Ovary (tissue), 9 donors: Measurements from ENCODE around the gene SLC6A16. TPM values are rescaled to one million over a fixed set of nuclear protein-coding genes. Genes with fewer than 3 reads are reported as not detected.

Experiments
- DNase-seq, 5 donors: peaks; one replicate each; pipeline ENCODE4 v3.0.0-alpha.2; 2019 to 2020
- H3K27ac ChIP-seq, 2 donors: fragments of 200-600 bp; one replicate each; pipeline versions ENCODE4 v1.5.1 to v1.8.0; 2019 to 2022
- H3K27me3 ChIP-seq: fragments of 200-600 bp; one replicate; pipeline ENCODE4 v1.8.0; 2022
- H3K36me3 ChIP-seq: fragments of 200-600 bp; sonication (generic); one replicate; pipeline ENCODE4 v1.5.1; 2019
- H3K4me1 ChIP-seq: one replicate; pipeline ENCODE4 v1.8.1; 2013; ENCODE audit warnings: mild to moderate bottlenecking, moderate library complexity; ENCODE audit not compliant: insufficient read depth
- H3K4me3 ChIP-seq: fragments of 200-600 bp; sonication (generic); one replicate; pipeline ENCODE4 v1.5.1; 2017
- H3K9me3 ChIP-seq, 2 donors: fragments of 200-600 bp in 1 of 2; sonication (generic) in 1 of 2; one replicate each; pipeline versions ENCODE4 v1.5.1 to v1.8.1; 2013 to 2019; ENCODE audit warnings: mild to moderate bottlenecking in 1 of 2, moderate library complexity in 1 of 2
- CTCF ChIP-seq, 3 donors: fragments of 450-650 bp in 2 of 3; fragments of 200-600 bp in 1 of 3; IDR thresholded peaks; one replicate each; pipeline versions ENCODE4 v1.5.1 to v1.8.0; 2016 to 2022; ENCODE audit warnings: antibody characterized with exemption in 3 of 3, mild to moderate bottlenecking in 1 of 3
- EP300 ChIP-seq: sonication (generic); formaldehyde crosslinking; IDR thresholded peaks from one replicate; pipeline ENCODE4 v1.6.1; 2017; ENCODE audit warnings: antibody characterized with exemption
- POLR2A ChIP-seq: fragments of 450-650 bp; IDR thresholded peaks from one replicate; pipeline ENCODE4 v1.6.1; 2017; ENCODE audit warnings: antibody characterized with exemption, mild to moderate bottlenecking, moderate library complexity
- WGBS, 3 donors: extraction: QIAGEN DNeasy Blood & Tissue Kit in 1 of 3; methylation state at CpG; one replicate each; pipeline versions ENCODE4 v1.1.5 to v1.1.7; 2013 to 2017; 5-methylcytosine and 5-hydroxymethylcytosine counted together
- intact Hi-C, 4 donors: fragments of 100-400 bp; cut with DNase I; formaldehyde crosslinking; loops; one replicate each; pipeline versions ENCODE4 v1.11.0 to v1.15.1; 2022 to 2023
- polyA plus RNA-seq, 2 donors: library from polyadenylated mRNA; stranded (reverse); fragments of 200-250 nt in 1 of 2; fragments of 350-450 nt in 1 of 2; fragmentation: Illumina TruSeq in 1 of 2; extraction: RNeasy Lipid Tissue Mini Kit (QIAGEN cat#74804) in 1 of 2; gene quantifications; one replicate each; pipeline ENCODE4 v1.2.3, GENCODE V29; 2013 to 2014
- total RNA-seq, 7 donors: library from RNA; depleted of rRNA in 2 of 7; stranded (reverse); fragments of >200 nt in 2 of 7; fragmentation: NEBNext Ultra II Directional in 3 of 7; extraction: Animal tissue kit (Norgen Biotek cat#: 25700) in 3 of 7; gene quantifications; one replicate each; pipeline versions ENCODE4 v1.1.0 to v1.2.4, GENCODE V29; 2016 to 2023
- donor health status: DM: no; HTN: no; CAD: no; lungs with moderate emphysema.
- donor health status: DM: no; HTN: no; CAD: no.
- donor health status: Bipolar disorder and iron deficiency.
- donor health status: DM: yes; HTN: yes; CAD: no.
- donor health status: DM: no; HTN: no; CAD: no.
- donor health status: DM: yes; HTN: yes; CAD: no.

SLC6A16 gene
- total and polyA plus RNA-seq, 9 donors = 1.8 to 9.3 (median 4.6) TPM

GRCh38 chr19:49338691-49339300 is 13.8 kb upstream of the SLC6A16 start:
- 3 to 10% (median 5%) methylated on average over 30 of the region's 30 CpGs for WGBS, 3 donors
- peak; percentile 85 to 89 (median 88) for DNase-seq
- no peak for TF ChIP-seq POLR2A
- no peak for TF ChIP-seq EP300
- no peak for TF ChIP-seq CTCF (IDR thresholded peaks at IDR 0.05)

GRCh38 chr19:49338023-49338677 is 13.2 kb upstream of the SLC6A16 start:
- Histone ChIP-seq H3K27me3 (no peaks in the 10 kb centered on the region), H3K9me3 (no peaks in the 10 kb centered on the region), H3K4me1 (peaks cover 8% of the 10 kb centered on the region), H3K27ac (peak overlapping the region in 1 of 2 donors; percentile 93), H3K36me3 (no peaks in the 10 kb centered on the region), H3K4me3 (peak overlapping the region; percentile 48)
- WGBS, 3 donors = 11 to 30% (median 16%) methylated on average over 34 of the region's 34 CpGs
- no peak for TF ChIP-seq EP300
- no peak for TF ChIP-seq CTCF (IDR thresholded peaks at IDR 0.05)
- TF ChIP-seq POLR2A = no peak
- DNase-seq = peak in 3 of 5 donors; percentile 30 to 45 (median 44)
- intact Hi-C loops = no loop called here

More at GRCh38 chr19:49338691-49339300, 13.8 kb upstream of the SLC6A16 start:
- peak overlapping the region; percentile 48 for H3K4me3 ChIP-seq
- H3K36me3 ChIP-seq = no peaks in the 10 kb centered on the region
- intact Hi-C loops = no loop called here
- peaks cover 8% of the 10 kb centered on the region for H3K4me1 ChIP-seq
- H3K27me3 ChIP-seq = no peaks in the 10 kb centered on the region
- H3K9me3 ChIP-seq = no peaks in the 10 kb centered on the region
- peak overlapping the region in 1 of 2 donors; percentile 93 for H3K27ac ChIP-seq

- DNase-seq = no peak
- Histone ChIP-seq H3K4me3 (no peak overlapping the region), H3K9me3 (no peaks in the 10 kb centered on the region), H3K27me3 (no peaks in the 10 kb centered on the region), H3K27ac (peak overlapping the region in 1 of 2 donors; percentile 21), H3K4me1 (peaks cover 8% of the 10 kb centered on the region), H3K36me3 (no peaks in the 10 kb centered on the region)
- intact Hi-C loops = no loop called here
- WGBS, 3 donors = 64 to 71% (median 68%) methylated on average over 19 of the region's 19 CpGs
- no peak for TF ChIP-seq EP300
- TF ChIP-seq POLR2A = no peak
- TF ChIP-seq CTCF (IDR thresholded peaks at IDR 0.05) = no peak
Observed at GRCh38 chr19:49337267-49338022, 12.5 kb upstream of the SLC6A16 start.

- intact Hi-C loops = no loop called here
- Histone ChIP-seq H3K9me3 (no peaks in the 10 kb centered on the region), H3K27me3 (no peaks in the 10 kb centered on the region), H3K4me3 (no peak overlapping the region), H3K27ac (no peak overlapping the region), H3K4me1 (peaks cover 8% of the 10 kb centered on the region), H3K36me3 (no peaks in the 10 kb centered on the region)
- TF ChIP-seq POLR2A = no peak
- TF ChIP-seq CTCF (IDR thresholded peaks at IDR 0.05) = no peak
- no peak for TF ChIP-seq EP300
- 91 to 94% (median 92%) methylated on average over 10 of the region's 10 CpGs for WGBS, 3 donors
- peak in 1 of 5 donors; percentile 29 for DNase-seq
Observed at GRCh38 chr19:49336482-49337266, 11.7 kb upstream of the SLC6A16 start.
